Cardiac septum (tissue), 1 donor: ENCODE measurements around the gene PRC1. TPM values are rescaled to one million over a fixed set of nuclear protein-coding genes. Genes with fewer than 3 reads are reported as not detected.

ENCODE experiments used
- DNase-seq: peaks from one replicate; pipeline ENCODE4 v3.0.0-alpha.2; 2020; ENCODE audit warnings: low spot score
- intact Hi-C: fragments of 100-400 bp; cut with DNase I; formaldehyde crosslinking; loops from one replicate; pipeline ENCODE4 v1.14.0; 2022
- total RNA-seq: library from RNA; stranded (reverse); fragmentation: NEBNext Ultra II Directional; extraction: Animal tissue kit (Norgen Biotek cat#: 25700); gene quantifications from one replicate; pipeline ENCODE4 v1.2.1, GENCODE V29; 2021
- donor health status: DM: no; HTN: no; CAD: no.

Gene PRC1
- total RNA-seq, 1 donor from 2014 or later, result 3.1 TPM

DNA sequence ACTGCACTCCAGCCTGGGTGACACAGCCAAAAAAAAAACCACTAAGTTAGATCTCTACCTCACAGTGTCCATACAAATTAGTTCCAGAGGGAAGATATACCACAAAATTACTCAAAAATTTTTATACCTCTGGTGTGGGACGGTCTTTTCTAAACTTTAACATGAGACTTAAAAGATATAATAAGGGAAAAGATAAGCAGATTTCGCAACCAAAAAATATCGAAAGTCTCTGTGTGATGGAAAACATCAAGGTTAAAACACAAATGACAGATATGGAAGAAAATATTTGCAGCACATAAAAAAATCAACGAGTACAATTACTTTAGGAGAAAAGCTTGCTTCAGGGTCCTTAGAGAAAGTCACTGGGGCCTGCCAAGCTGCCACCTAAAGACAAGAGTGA lies 72.4 kb downstream of the PRC1 start:
- no peak for DNase-seq
- intact Hi-C loops, result no loop called here

DNA sequence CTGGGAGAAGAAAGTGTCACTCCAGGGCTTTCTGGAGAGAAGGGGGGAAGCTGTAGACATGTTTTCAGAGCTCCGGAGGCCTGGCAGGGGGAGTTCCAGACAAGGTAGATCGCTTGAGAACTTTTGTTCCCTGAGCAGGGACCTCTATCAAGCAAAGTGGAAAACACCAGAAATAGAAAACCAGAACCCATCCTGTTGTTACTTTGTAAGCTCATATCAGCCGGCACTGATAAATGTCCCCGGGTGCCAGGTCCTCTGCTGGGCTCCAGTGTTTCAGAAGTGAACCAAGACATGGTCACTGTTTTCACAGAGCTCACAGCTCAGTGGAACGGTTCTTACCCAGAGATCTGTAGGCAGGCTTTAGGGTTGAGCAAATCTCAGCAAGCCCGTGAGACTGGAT lies 75.5 kb downstream of the PRC1 start:
- no peak for DNase-seq
- intact Hi-C loops, result no loop called here

DNA sequence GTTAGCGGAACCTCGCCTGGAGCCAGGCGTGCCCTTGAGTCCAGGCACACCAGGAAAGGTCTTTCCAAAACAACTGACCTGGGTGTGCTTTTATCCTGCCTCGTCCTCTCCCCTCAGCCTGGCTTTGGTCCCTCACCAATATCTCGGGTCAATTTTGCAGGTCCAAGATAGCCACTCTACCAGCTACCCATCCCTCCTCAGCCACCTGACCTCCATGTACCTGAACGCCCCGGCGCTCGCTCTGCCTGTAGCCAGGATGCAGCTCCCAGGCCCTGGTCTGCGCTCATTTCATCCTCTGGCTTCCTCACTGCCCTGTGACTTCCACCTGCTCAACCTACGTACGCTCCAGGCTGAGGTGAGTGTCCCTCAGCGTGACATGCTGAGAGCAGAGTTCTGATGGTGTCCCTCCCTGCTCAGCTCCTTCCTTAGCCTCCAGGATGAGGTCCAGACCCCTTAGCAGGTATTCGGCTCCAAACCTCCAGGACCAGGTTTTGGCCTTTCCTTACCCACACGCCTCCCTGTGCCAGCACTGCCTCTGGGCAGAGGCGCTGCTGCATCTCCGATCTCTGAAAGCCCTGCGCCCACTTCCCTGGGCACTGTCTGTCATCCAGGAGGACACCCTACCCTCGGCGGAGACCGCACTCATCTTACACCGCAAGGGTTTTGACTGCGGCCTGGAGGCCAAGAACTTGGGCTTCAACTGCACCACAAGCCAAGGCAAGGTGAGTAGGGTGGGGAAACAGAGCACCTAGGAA lies 76.1 kb downstream of the PRC1 start:
- DNase-seq, result no peak

DNA sequence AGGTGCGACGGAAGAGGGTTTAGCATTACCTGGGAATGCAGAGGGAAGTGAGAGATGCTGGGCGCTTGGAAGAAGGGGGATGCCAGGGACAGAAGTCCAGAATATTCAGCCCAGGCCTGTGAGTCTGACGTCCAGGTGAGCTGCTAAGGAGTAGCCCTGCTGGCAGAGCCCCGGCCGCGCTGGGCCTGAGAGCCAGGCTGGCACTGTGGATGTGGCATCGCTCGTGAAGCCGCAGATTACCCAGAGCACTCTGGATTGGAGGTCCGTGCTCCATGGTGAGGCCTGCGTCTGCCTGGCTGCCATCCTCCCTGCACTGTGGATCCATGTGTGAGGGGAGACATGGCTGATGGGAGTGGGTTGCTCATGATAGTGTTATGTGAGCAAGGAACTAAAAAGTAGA lies 76.8 kb downstream of the PRC1 start:
- intact Hi-C loops, result no loop called here

More for the DNA sequence above, 76.1 kb downstream of the PRC1 start:
- intact Hi-C loops, result no loop called here

DNA sequence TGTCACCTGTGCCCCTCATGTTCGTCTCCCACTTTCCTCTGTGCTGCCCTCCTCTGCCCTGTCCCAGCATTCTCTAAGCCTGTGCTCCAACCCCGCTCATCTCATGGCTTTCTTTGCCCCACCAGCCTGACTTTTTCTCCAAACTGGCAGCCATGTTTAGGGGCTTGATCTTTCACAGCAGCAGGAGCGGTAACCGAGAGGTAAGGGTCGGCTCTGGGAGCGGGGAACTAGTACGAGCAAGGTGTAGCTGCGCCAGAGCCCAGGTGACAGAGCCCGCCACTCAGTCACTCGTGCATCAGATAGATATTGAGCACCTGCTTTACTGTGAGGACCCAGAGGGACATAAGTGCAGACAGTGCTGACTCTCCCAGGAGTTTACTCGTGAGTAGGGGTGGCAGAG lies 77.9 kb downstream of the PRC1 start:
- intact Hi-C loops, result no loop called here
- DNase-seq, result no peak

More for the DNA sequence above, 76.8 kb downstream of the PRC1 start:
- DNase-seq, result no peak

Other genes starting within 250 kb of the PRC1 start
- gene FURIN, start 125.9 kb downstream of the PRC1 start, total RNA-seq, result 43.9 TPM
- 16.2 TPM for gene FES, start 110.0 kb downstream of the PRC1 start, total RNA-seq
- 73.3 TPM for gene MAN2A2, start 91.2 kb downstream of the PRC1 start, total RNA-seq
- 11.8 TPM for gene HDDC3, start 62.0 kb downstream of the PRC1 start, total RNA-seq
- gene UNC45A, start 59.2 kb downstream of the PRC1 start, total RNA-seq, result 27.2 TPM
- 10.8 TPM for gene RCCD1, start 39.7 kb downstream of the PRC1 start, total RNA-seq
- gene VPS33B, start 28.1 kb upstream of the PRC1 start, total RNA-seq, result 6.8 TPM
- 3.7 TPM for gene SV2B, start 105.7 kb upstream of the PRC1 start, total RNA-seq